K562 treated with DMSO at 1 percent for 12 hours (cell line): ENCODE data around the gene CR1. TPM values are rescaled to one million over a fixed set of nuclear protein-coding genes. Genes with fewer than 3 reads are reported as not detected.

Experiments
- total RNA-seq: library from RNA; unstranded; fragments of 300-600 nt; gene quantifications from 2 replicates; pipeline ENCODE4 v1.2.3, GENCODE V29; 2022; ENCODE audit not compliant: insufficient read depth

CR1 gene
- not detected in 2 replicates for total RNA-seq

DNA sequence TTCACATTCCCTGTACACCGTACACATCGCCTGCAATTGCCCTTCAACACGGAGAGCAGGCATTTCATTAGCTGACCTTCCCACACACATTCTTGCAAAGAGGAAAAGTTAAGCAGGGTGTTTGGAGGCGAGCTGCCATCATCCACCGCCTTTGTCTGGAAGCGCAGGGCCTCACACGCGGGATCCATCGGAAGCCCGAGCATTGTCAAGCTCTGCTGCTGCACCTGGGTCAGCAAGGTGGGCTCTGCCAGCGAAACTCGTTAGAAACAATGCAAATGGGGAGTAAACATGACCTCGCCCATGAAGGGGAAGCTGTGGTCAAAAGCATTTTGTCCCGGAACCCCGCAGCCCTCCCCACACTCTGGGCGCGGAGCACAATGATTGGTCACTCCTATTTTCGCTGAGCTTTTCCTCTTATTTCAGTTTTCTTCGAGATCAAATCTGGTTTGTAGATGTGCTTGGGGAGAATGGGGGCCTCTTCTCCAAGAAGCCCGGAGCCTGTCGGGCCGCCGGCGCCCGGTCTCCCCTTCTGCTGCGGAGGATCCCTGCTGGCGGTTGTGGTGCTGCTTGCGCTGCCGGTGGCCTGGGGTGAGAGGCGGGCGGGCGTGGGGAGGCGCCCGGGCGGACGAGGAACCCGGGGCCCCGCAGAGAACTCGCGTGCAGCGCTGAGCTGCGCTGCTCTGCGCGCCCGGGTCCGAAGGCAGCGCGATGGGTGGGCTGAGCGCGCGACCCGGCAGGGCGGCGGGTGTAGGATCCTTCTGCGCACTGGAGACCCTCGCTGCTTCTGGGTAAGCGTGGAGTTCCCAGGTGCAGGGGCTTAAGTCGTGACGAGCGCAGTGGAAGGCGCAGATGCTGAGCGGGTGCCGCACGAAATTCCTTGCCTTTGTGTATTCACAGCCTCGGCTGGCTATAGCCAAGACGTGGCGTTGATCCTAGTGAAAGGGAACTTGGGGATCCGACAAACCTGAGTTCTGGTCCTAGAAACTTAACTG lies at the start of gene CR1:
CR1 (plus strand) TSS at position 357 of the 992 bp plus-strand sequence; CDS start at position 468, 111 bp downstream.

GRCh38 chr1:207454046-207454964 lies 41.7 kb upstream of the CR1 start, which contains the start of gene CR2:
Gene CR2, plus strand, starts transcription at chr1:207454328. Its CDS starts 91 bp downstream, at chr1:207454419.

GRCh38 chr1:207644852-207645634 lies 149.1 kb downstream of the CR1 start, which contains the start of gene CR1L:
Gene CR1L, plus strand, starts transcription at chr1:207645133. Its CDS starts 101 bp downstream, at chr1:207645234.

Other genes starting within 250 kb of the CR1 start
- 37.8 and 72.1 TPM in 2 replicates for gene CD55, start 174.5 kb upstream of the CR1 start, total RNA-seq
- not detected in 2 replicates for gene CR2, start 41.8 kb upstream of the CR1 start, total RNA-seq
- 9.1 and 21.8 TPM in 2 replicates for gene CR1L, start 149.0 kb downstream of the CR1 start, total RNA-seq